ENCODE data around the gene CEACAM16. TPM values are rescaled to one million over a fixed set of nuclear protein-coding genes. Genes with fewer than 3 reads are reported as not detected.
A peak's percentile ranks its signal among the peaks of the same experiment; 100 is the strongest.

The CEACAM16 gene
- total RNA-seq, 1 experiment from 2014 or later: not detected

DNA sequence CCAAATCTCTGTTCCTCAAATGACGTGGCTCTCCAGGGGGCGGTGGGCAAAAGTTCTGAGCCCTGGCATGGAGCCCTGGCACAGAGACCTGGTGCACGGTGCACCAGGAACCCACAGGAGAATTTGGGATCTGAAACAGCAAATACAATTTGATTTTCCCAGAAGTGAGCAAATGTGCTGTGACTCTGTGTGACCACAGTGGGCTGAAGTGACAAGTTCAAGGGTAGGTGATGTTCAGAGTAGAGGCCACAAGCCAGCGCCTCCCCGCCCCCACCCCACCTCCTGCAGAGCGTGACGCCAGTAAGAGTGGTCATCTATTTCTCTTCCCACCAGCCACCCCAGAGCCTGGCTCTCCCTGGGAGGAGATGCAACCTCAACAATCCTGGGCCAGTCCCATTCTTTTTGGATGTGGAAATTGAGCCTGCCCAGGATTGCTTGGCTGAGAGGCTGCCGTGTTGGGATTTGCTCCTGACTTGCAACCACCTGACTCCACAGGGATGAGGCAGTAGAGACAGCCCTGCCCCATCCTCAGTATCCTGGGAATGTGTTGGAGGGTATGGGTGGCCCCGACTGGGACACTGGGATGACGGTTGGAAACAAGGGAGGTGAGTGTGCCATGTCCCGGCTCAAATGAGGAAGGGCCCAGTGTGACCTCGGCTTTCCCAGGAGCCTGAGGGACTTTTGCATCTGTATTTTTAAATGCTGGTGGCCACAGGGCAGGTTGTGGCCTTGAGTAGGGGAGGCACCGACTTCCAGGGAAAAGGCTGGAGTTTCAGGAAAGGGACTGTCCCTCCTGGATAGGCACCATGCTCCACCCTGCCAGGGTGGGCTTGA is 38.5 kb downstream of the CEACAM16 start:
- no TSS peak for BruUV-seq (replicated peaks)
- CTCF ChIA-PET: interaction anchor here (0.6 to 1.7 kb wide), 3 partner anchors 14 to 1016 kb away, joined by 3 to 9 read pairs (median 8); no protein-coding TSS in a partner anchor
- Histone ChIP-seq H3K27me3 (ENCODE audit: insufficient read depth, low read depth) (no peaks in the 10 kb centered on the region), H3F3A (ENCODE audit: insufficient read depth, low read depth) (peaks cover 47% of the 10 kb centered on the region), H3K36me3 (ENCODE audit: low read depth) (no peaks in the 10 kb centered on the region), H3K4me3 (no peak overlapping the region), H3K79me2 (ENCODE audit: low read depth) (no peaks in the 10 kb centered on the region), H3K9me3 (ENCODE audit: insufficient read depth, low read depth) (no peaks in the 10 kb centered on the region), H3K4me2 (no peak overlapping the region), H2AFZ (no peak overlapping the region), H3K27ac (no peak overlapping the region), H3K9me2 (ENCODE audit: insufficient read depth) (no peaks in the 10 kb centered on the region), H4K20me1 (ENCODE audit: insufficient read depth) (no peaks in the 10 kb centered on the region), H3K4me1 (replicated peaks; ENCODE audit: insufficient read depth) (peaks cover 61% of the 10 kb centered on the region)
- DNase-seq: no peak
- TF ChIP-seq, protein P1, sequence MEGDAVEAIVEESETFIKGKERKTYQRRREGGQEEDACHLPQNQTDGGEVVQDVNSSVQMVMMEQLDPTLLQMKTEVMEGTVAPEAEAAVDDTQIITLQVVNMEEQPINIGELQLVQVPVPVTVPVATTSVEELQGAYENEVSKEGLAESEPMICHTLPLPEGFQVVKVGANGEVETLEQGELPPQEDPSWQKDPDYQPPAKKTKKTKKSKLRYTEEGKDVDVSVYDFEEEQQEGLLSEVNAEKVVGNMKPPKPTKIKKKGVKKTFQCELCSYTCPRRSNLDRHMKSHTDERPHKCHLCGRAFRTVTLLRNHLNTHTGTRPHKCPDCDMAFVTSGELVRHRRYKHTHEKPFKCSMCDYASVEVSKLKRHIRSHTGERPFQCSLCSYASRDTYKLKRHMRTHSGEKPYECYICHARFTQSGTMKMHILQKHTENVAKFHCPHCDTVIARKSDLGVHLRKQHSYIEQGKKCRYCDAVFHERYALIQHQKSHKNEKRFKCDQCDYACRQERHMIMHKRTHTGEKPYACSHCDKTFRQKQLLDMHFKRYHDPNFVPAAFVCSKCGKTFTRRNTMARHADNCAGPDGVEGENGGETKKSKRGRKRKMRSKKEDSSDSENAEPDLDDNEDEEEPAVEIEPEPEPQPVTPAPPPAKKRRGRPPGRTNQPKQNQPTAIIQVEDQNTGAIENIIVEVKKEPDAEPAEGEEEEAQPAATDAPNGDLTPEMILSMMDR (conservative IDR thresholded peaks at IDR 0.05): no peak
- no peak for TF ChIP-seq EZH2 (IDR thresholded peaks at IDR 0.05; ENCODE audit: low read depth)
- intact Hi-C loops (cut with micrococcal nuclease; ENCODE audit: unreplicated experiment): loop anchor here (2.0 kb wide), 1 partner anchor 13 kb away; no protein-coding TSS in a partner anchor
- POLR2A ChIA-PET (ENCODE audit: unreplicated experiment): no interaction called here

GRCh38 chr19:44738136-44738535 is 39.2 kb downstream of the CEACAM16 start:
- Histone ChIP-seq H3K79me2 (ENCODE audit: low read depth) (no peaks in the 10 kb centered on the region), H3K36me3 (ENCODE audit: low read depth) (no peaks in the 10 kb centered on the region), H3K4me1 (replicated peaks; ENCODE audit: insufficient read depth) (peaks cover 68% of the 10 kb centered on the region), H3F3A (ENCODE audit: insufficient read depth, low read depth) (peaks cover 52% of the 10 kb centered on the region), H3K27me3 (ENCODE audit: insufficient read depth, low read depth) (no peaks in the 10 kb centered on the region), H2AFZ (no peak overlapping the region), H3K4me2 (no peak overlapping the region), H3K9me2 (ENCODE audit: insufficient read depth) (no peaks in the 10 kb centered on the region), H3K27ac (no peak overlapping the region), H3K4me3 (no peak overlapping the region), H3K9me3 (ENCODE audit: insufficient read depth, low read depth) (no peaks in the 10 kb centered on the region), H4K20me1 (ENCODE audit: insufficient read depth) (no peaks in the 10 kb centered on the region)
- no peak for TF ChIP-seq EZH2 (IDR thresholded peaks at IDR 0.05; ENCODE audit: low read depth)
- TF ChIP-seq, protein P1 (conservative IDR thresholded peaks at IDR 0.05): no peak
- no TSS peak for BruUV-seq (replicated peaks)
- CTCF ChIA-PET: interaction anchor here (0.6 to 1.7 kb wide), 2 partner anchors 14 to 1015 kb away, joined by 8 to 9 read pairs; no protein-coding TSS in a partner anchor
- POLR2A ChIA-PET (ENCODE audit: unreplicated experiment): no interaction called here
- intact Hi-C loops (cut with micrococcal nuclease; ENCODE audit: unreplicated experiment): loop anchor here (2.0 kb wide), 1 partner anchor 13 kb away; no protein-coding TSS in a partner anchor
- DNase-seq: no peak

GRCh38 chr19:44738603-44739558 is 39.9 kb downstream of the CEACAM16 start:
- no TSS peak for BruUV-seq (replicated peaks)
- Histone ChIP-seq H3K36me3 (ENCODE audit: low read depth) (no peaks in the 10 kb centered on the region), H3K4me1 (replicated peaks; ENCODE audit: insufficient read depth) (peaks cover 76% of the 10 kb centered on the region), H2AFZ (no peak overlapping the region), H3F3A (ENCODE audit: insufficient read depth, low read depth) (peaks cover 51% of the 10 kb centered on the region), H4K20me1 (ENCODE audit: insufficient read depth) (no peaks in the 10 kb centered on the region), H3K4me2 (peak overlapping the region; percentile 3; the same call in 1 of the 2 replicates), H3K9me3 (ENCODE audit: insufficient read depth, low read depth) (no peaks in the 10 kb centered on the region), H3K4me3 (no peak overlapping the region), H3K27ac (no peak overlapping the region), H3K79me2 (ENCODE audit: low read depth) (no peaks in the 10 kb centered on the region), H3K9me2 (ENCODE audit: insufficient read depth) (no peaks in the 10 kb centered on the region), H3K27me3 (ENCODE audit: insufficient read depth, low read depth) (no peaks in the 10 kb centered on the region)
- CTCF ChIA-PET: interaction anchor here (0.6 to 1.7 kb wide), 2 partner anchors 15 to 128 kb away, joined by 3 to 8 read pairs; no protein-coding TSS in a partner anchor
- peak; percentile 45 to 56 for DNase-seq
- POLR2A ChIA-PET (ENCODE audit: unreplicated experiment): interaction anchor here (0.5 to 0.6 kb wide), 2 partner anchors 70 to 149 kb away, joined by 3 to 8 read pairs; no protein-coding TSS in a partner anchor
- intact Hi-C loops (cut with micrococcal nuclease; ENCODE audit: unreplicated experiment): loop anchor here (2.0 kb wide), 1 partner anchor 14 kb away; no protein-coding TSS in a partner anchor
- TF ChIP-seq, protein P1 (conservative IDR thresholded peaks at IDR 0.05): no peak
- no peak for TF ChIP-seq EZH2 (IDR thresholded peaks at IDR 0.05; ENCODE audit: low read depth)
